Stimulated activated CD4-positive, alpha-beta T cell treated with anti-CD3 and anti-CD28 coated beads, TNF-alpha, amount 100 ng/mL, for 48 hours (primary cell): ENCODE measurements around the gene GCSAM.

ENCODE experiments used
- DNase-seq, 3 donors: peaks; one replicate each; pipeline ENCODE4 v3.0.0-alpha.2; 2020; ENCODE audit warnings: low read depth in 3 of 3

Gene GCSAM

GRCh38 chr3:112104774-112105173 lies 28.3 kb downstream of the GCSAM start:
- no peak for DNase-seq

- DNase-seq = no peak
Observed at GRCh38 chr3:112101916-112102315, 31.1 kb downstream of the GCSAM start.

GRCh38 chr3:112097378-112097777 lies 35.7 kb downstream of the GCSAM start:
- peak in 1 of 3 donors; percentile 20 for DNase-seq

- no peak for DNase-seq
Observed at GRCh38 chr3:112096176-112096575, 36.9 kb downstream of the GCSAM start.

- no peak for DNase-seq
Observed at GRCh38 chr3:112095731-112096130, 37.3 kb downstream of the GCSAM start.

GRCh38 chr3:112093180-112093522 lies 39.9 kb downstream of the GCSAM start:
- no peak for DNase-seq

- DNase-seq = no peak
Observed at GRCh38 chr3:112092496-112093179, 40.4 kb downstream of the GCSAM start.

- no peak for DNase-seq
Observed at GRCh38 chr3:112090887-112091586, 42.0 kb downstream of the GCSAM start.

GRCh38 chr3:112089956-112090886 lies 42.8 kb downstream of the GCSAM start:
- no peak for DNase-seq

GRCh38 chr3:112088944-112089343 lies 44.1 kb downstream of the GCSAM start:
- no peak for DNase-seq

GRCh38 chr3:112087746-112088145 lies 45.3 kb downstream of the GCSAM start:
- DNase-seq = no peak

GRCh38 chr3:112086875-112087524 lies 46.0 kb downstream of the GCSAM start:
- DNase-seq = no peak

- peak in 2 of 3 donors; percentile 48 to 53 for DNase-seq
Observed at GRCh38 chr3:112086076-112086854, 46.8 kb downstream of the GCSAM start, which contains the start of gene C3orf52. Gene C3orf52, plus strand, starts transcription at chr3:112086389. Its CDS starts 19 bp downstream, at chr3:112086408.

GRCh38 chr3:112085735-112086075 lies 47.3 kb downstream of the GCSAM start:
- DNase-seq = no peak

GRCh38 chr3:112084980-112085705 lies 47.9 kb downstream of the GCSAM start:
- no peak for DNase-seq

GRCh38 chr3:112083239-112083638 lies 49.8 kb downstream of the GCSAM start:
- no peak for DNase-seq

GRCh38 chr3:112078125-112079083 lies 54.6 kb downstream of the GCSAM start:
- DNase-seq = no peak

- DNase-seq = no peak
Observed at GRCh38 chr3:112074616-112075497, 58.2 kb downstream of the GCSAM start.
